ENCODE results near the gene ESRRA. TPM values are rescaled to one million over a fixed set of nuclear protein-coding genes. Genes with fewer than 3 reads are reported as not detected.
A peak's percentile ranks its signal among the peaks of the same experiment; 100 is the strongest.
"Not testable (repeated sequence)": the region's sequence is repeated elsewhere in the genome, so short reads cannot be mapped to it uniquely, and the experiment has no call there.

Gene ESRRA
- total RNA-seq, 1 experiment from 2014 or later, result 23.8 TPM

- Histone ChIP-seq H3K27ac (no peak overlapping the region), H3K36me3 (no peaks in the 10 kb centered on the region), H3K4me3 (no peak overlapping the region), H3K27me3 (no peaks in the 10 kb centered on the region), H3K9me3 (replicated peaks) (no peaks in the 10 kb centered on the region), H3K4me1 (no peaks in the 10 kb centered on the region)
- no peak for DNase-seq
Measured at GRCh38 chr11:64321533-64321932, 16.2 kb downstream of the ESRRA start.

- H3K9me3 ChIP-seq (replicated peaks), result no peaks in the 10 kb centered on the region
- no peaks in the 10 kb centered on the region for H3K4me1 ChIP-seq
- H3K27ac ChIP-seq, result no peak overlapping the region
- H3K4me3 ChIP-seq, result no peak overlapping the region
- no peak for DNase-seq
- H3K36me3 ChIP-seq, result no peaks in the 10 kb centered on the region
- no peaks in the 10 kb centered on the region for H3K27me3 ChIP-seq
Measured at GRCh38 chr11:64322925-64323260, 17.6 kb downstream of the ESRRA start.

GRCh38 chr11:64323373-64323772 is 18.0 kb downstream of the ESRRA start:
- no peak for DNase-seq
- H3K36me3 ChIP-seq, result no peaks in the 10 kb centered on the region
- no peak overlapping the region for H3K27ac ChIP-seq
- no peaks in the 10 kb centered on the region for H3K4me1 ChIP-seq
- no peaks in the 10 kb centered on the region for H3K9me3 ChIP-seq (replicated peaks)
- no peaks in the 10 kb centered on the region for H3K27me3 ChIP-seq
- H3K4me3 ChIP-seq, result no peak overlapping the region

GRCh38 chr11:64323984-64324383 is 18.7 kb downstream of the ESRRA start:
- not testable (repeated sequence) for H3K36me3 ChIP-seq; DNase-seq; H3K4me3 ChIP-seq; H3K27ac ChIP-seq; H3K27me3 ChIP-seq; H3K9me3 ChIP-seq (replicated peaks); H3K4me1 ChIP-seq

- no peak for DNase-seq
- H3K4me3 ChIP-seq, result no peak overlapping the region
- H3K27me3 ChIP-seq, result no peaks in the 10 kb centered on the region
- no peak overlapping the region for H3K27ac ChIP-seq
- no peaks in the 10 kb centered on the region for H3K4me1 ChIP-seq
- no peaks in the 10 kb centered on the region for H3K36me3 ChIP-seq
- no peaks in the 10 kb centered on the region for H3K9me3 ChIP-seq (replicated peaks)
Measured at GRCh38 chr11:64324692-64325469, 19.6 kb downstream of the ESRRA start.

GRCh38 chr11:64327375-64327774 is 22.1 kb downstream of the ESRRA start:
- H3K4me3 ChIP-seq, result no peak overlapping the region
- no peaks in the 10 kb centered on the region for H3K36me3 ChIP-seq
- no peak overlapping the region for H3K27ac ChIP-seq
- no peak for DNase-seq
- no peaks in the 10 kb centered on the region for H3K9me3 ChIP-seq (replicated peaks)
- H3K27me3 ChIP-seq, result no peaks in the 10 kb centered on the region
- peaks cover 7% of the 10 kb centered on the region for H3K4me1 ChIP-seq

GRCh38 chr11:64327993-64328392 is 22.7 kb downstream of the ESRRA start:
- H3K36me3 ChIP-seq, result no peaks in the 10 kb centered on the region
- H3K27me3 ChIP-seq, result no peaks in the 10 kb centered on the region
- DNase-seq, result no peak
- no peak overlapping the region for H3K27ac ChIP-seq
- peaks cover 7% of the 10 kb centered on the region for H3K4me1 ChIP-seq
- no peak overlapping the region for H3K4me3 ChIP-seq
- no peaks in the 10 kb centered on the region for H3K9me3 ChIP-seq (replicated peaks)

GRCh38 chr11:64330888-64331287 is 25.6 kb downstream of the ESRRA start:
- H3K9me3 ChIP-seq (replicated peaks), result no peaks in the 10 kb centered on the region
- H3K4me3 ChIP-seq, result no peak overlapping the region
- no peaks in the 10 kb centered on the region for H3K27me3 ChIP-seq
- DNase-seq, result no peak
- H3K36me3 ChIP-seq, result no peaks in the 10 kb centered on the region
- H3K4me1 ChIP-seq, result peaks cover 10% of the 10 kb centered on the region
- no peak overlapping the region for H3K27ac ChIP-seq

GRCh38 chr11:64331569-64332371 is 26.4 kb downstream of the ESRRA start:
- DNase-seq, result peak; percentile 84 to 86

GRCh38 chr11:64333556-64333955 is 28.2 kb downstream of the ESRRA start:
- Histone ChIP-seq H3K27ac (no peak overlapping the region), H3K9me3 (replicated peaks) (no peaks in the 10 kb centered on the region), H3K4me1 (peaks cover 10% of the 10 kb centered on the region), H3K4me3 (no peak overlapping the region), H3K36me3 (no peaks in the 10 kb centered on the region), H3K27me3 (no peaks in the 10 kb centered on the region)
- DNase-seq, result no peak

More at GRCh38 chr11:64331569-64332371, 26.4 kb downstream of the ESRRA start:
- Histone ChIP-seq H3K4me3 (no peak overlapping the region), H3K27ac (no peak overlapping the region), H3K27me3 (no peaks in the 10 kb centered on the region), H3K36me3 (no peaks in the 10 kb centered on the region), H3K9me3 (replicated peaks) (no peaks in the 10 kb centered on the region), H3K4me1 (peaks cover 10% of the 10 kb centered on the region)

- Histone ChIP-seq H3K27ac (no peak overlapping the region), H3K36me3 (no peaks in the 10 kb centered on the region), H3K9me3 (replicated peaks) (no peaks in the 10 kb centered on the region), H3K27me3 (no peaks in the 10 kb centered on the region), H3K4me1 (peaks cover 10% of the 10 kb centered on the region), H3K4me3 (no peak overlapping the region)
- peak; percentile 80 to 83 for DNase-seq
Measured at GRCh38 chr11:64334764-64335735, 29.7 kb downstream of the ESRRA start.

- H3K9me3 ChIP-seq (replicated peaks), result no peaks in the 10 kb centered on the region
- H3K4me3 ChIP-seq, result no peak overlapping the region
- no peaks in the 10 kb centered on the region for H3K27me3 ChIP-seq
- no peaks in the 10 kb centered on the region for H3K36me3 ChIP-seq
- no peak overlapping the region for H3K27ac ChIP-seq
- no peak for DNase-seq
- 0 out of 2 replicates have a peak, but pooled peaks cover 5% of the 10 kb centered on the region for H3K4me1 ChIP-seq
Measured at GRCh38 chr11:64337538-64338249, 32.4 kb downstream of the ESRRA start.

- Histone ChIP-seq H3K4me3 (no peak overlapping the region), H3K4me1 (0 out of 2 replicates have a peak, but pooled peaks cover 5% of the 10 kb centered on the region), H3K27me3 (no peaks in the 10 kb centered on the region), H3K27ac (no peak overlapping the region), H3K9me3 (replicated peaks) (no peaks in the 10 kb centered on the region), H3K36me3 (no peaks in the 10 kb centered on the region)
- no peak for DNase-seq
Measured at GRCh38 chr11:64338716-64339115, 33.4 kb downstream of the ESRRA start.

GRCh38 chr11:64339286-64339685 is 34.0 kb downstream of the ESRRA start:
- DNase-seq, result no peak
- Histone ChIP-seq H3K27me3 (no peaks in the 10 kb centered on the region), H3K4me3 (no peak overlapping the region)

More at GRCh38 chr11:64339286-64339685, 34.0 kb downstream of the ESRRA start:
- Histone ChIP-seq H3K27ac (no peak overlapping the region), H3K9me3 (replicated peaks) (no peaks in the 10 kb centered on the region), H3K36me3 (no peaks in the 10 kb centered on the region), H3K4me1 (0 out of 2 replicates have a peak, but pooled peaks cover 5% of the 10 kb centered on the region)

Measured in SJCRH30 (cell line).